HCT116 (cell line): ENCODE data around the gene MFSD8. TPM values are rescaled to one million over a fixed set of nuclear protein-coding genes. Genes with fewer than 3 reads are reported as not detected.
"Not testable (repeated sequence)": the region's sequence is repeated elsewhere in the genome, so short reads cannot be mapped to it uniquely, and the experiment has no call there.

Experiments
- ATAC-seq: fragments of 200-7000 bp; cut with Tn5 transposase; 2 replicates; pipeline ENCODE4 v1.9.1; 2020; ENCODE audit warnings: mild to moderate bottlenecking, moderate library complexity
- BruUV-seq: library from RNA; stranded (reverse); fragments of 400-500 nt; replicated peaks from 2 replicates; lab custom pipeline; 2021; lab: Mats Ljungman, UMichigan
- CTCF ChIA-PET: fragments of 300-600 bp; sonication (Branson Sonifier 250); formaldehyde crosslinking; loops from one replicate; lab custom pipeline; 2021; ENCODE audit warnings: antibody characterized with exemption; lab: Charles Lee
- POLR2A ChIA-PET: fragments of 300-600, 350-600 bp; sonication (Branson Sonifier 250); formaldehyde crosslinking; loops from one replicate; lab custom pipeline; 2021; ENCODE audit warnings: antibody characterized with exemption; lab: Charles Lee
- RAD21 ChIA-PET, 2 experiments: fragments of 300-600 bp; sonication (Branson Sonifier 250); formaldehyde crosslinking; loops; one replicate each; lab custom pipeline; 2023; ENCODE audit warnings: low total read pairs in 2 of 2; ENCODE audit not compliant: uncharacterized antibody in 2 of 2, unreplicated experiment in 2 of 2, low non-redundant PET in 1 of 2; lab: Charles Lee
- DNase-seq: peaks from one replicate; pipeline ENCODE4 v3.0.0-alpha.2; 2010; ENCODE audit warnings: low read depth, low spot score
- H2AFZ ChIP-seq: fragments of 200-600 bp; shearing (Covaris generic), sonication (generic); 2 replicates; pipeline ENCODE4 v1.6.1; 2017; ENCODE audit warnings: low read depth, mixed run types, mixed read lengths, antibody characterized with exemption, low read length; ENCODE audit not compliant: poor library complexity, severe bottlenecking
- H3K27ac ChIP-seq: 2 replicates; pipeline ENCODE4 v1.5.1; 2012; ENCODE audit warnings: low read depth, low read length
- H3K27me3 ChIP-seq: fragments of 200-600 bp; sonication (generic); 2 replicates; pipeline ENCODE4 v1.6.1; 2016; ENCODE audit warnings: mixed run types, low read length, mixed read lengths; ENCODE audit not compliant: insufficient read depth
- H3K36me3 ChIP-seq, 2 experiments: fragments of 200-500 bp in 1 of 2; fragments of 200-600 bp in 1 of 2; sonication (Bioruptor generic) in 1 of 2; sonication (generic) in 1 of 2; 2 replicates each; pipeline versions ENCODE4 v1.5.1 to v1.6.1; 2014 to 2016; ENCODE audit warnings: low read length in 2 of 2, inconsistent platforms in 1 of 2, mixed read lengths in 1 of 2, mixed run types in 1 of 2; ENCODE audit not compliant: insufficient read depth in 2 of 2, control insufficient read depth in 1 of 2
- H3K4me1 ChIP-seq, 2 experiments: fragments of 200-600 bp in 1 of 2; sonication (generic) in 1 of 2; 2 replicates each; pipeline versions ENCODE4 v1.5.1 to v1.6.1; 2012 to 2017; ENCODE audit warnings: low read length in 2 of 2, inconsistent platforms in 1 of 2, mild to moderate bottlenecking in 1 of 2, mixed read lengths in 1 of 2, mixed run types in 1 of 2, moderate library complexity in 1 of 2; ENCODE audit not compliant: insufficient read depth in 2 of 2, control insufficient read depth in 1 of 2
- H3K4me2 ChIP-seq: fragments of 200-600 bp; sonication (generic); 2 replicates; pipeline ENCODE4 v1.6.1; 2017; ENCODE audit warnings: mixed run types, low read length, mixed read lengths
- H3K4me3 ChIP-seq, 2 experiments: fragments of 200-600 bp in 1 of 2; sonication (generic) in 1 of 2; replicated peaks in 1 of 2; 2 replicates each; pipeline ENCODE4 v1.5.1; 2011 to 2016; ENCODE audit warnings: low read length in 2 of 2, control low read depth in 1 of 2, low read depth in 1 of 2, mild to moderate bottlenecking in 1 of 2, mixed read lengths in 1 of 2, mixed run types in 1 of 2
- H3K79me2 ChIP-seq: fragments of 200-600 bp; sonication (generic); 2 replicates; pipeline ENCODE4 v1.6.1; 2017; ENCODE audit warnings: mild to moderate bottlenecking, mixed run types, low read length, moderate library complexity, mixed read lengths; ENCODE audit not compliant: insufficient read depth
- H3K9ac ChIP-seq: fragments of 200-600 bp; sonication (generic); 2 replicates; pipeline ENCODE4 v1.6.1; 2016; ENCODE audit warnings: low read length, mixed read lengths
- H3K9me2 ChIP-seq: fragments of 200-600 bp; sonication (generic), shearing (Covaris generic); 2 replicates; pipeline ENCODE4 v1.6.1; 2017; ENCODE audit warnings: mixed run types, mild to moderate bottlenecking, moderate library complexity; ENCODE audit not compliant: insufficient read depth
- H3K9me3 ChIP-seq, 2 experiments: fragments of 200-500 bp in 1 of 2; fragments of 200-600 bp in 1 of 2; sonication (Bioruptor generic) in 1 of 2; sonication (generic) in 1 of 2; 2 replicates each; pipeline ENCODE4 v1.6.1; 2014 to 2017; ENCODE audit warnings: low read length in 2 of 2, mixed read lengths in 2 of 2, inconsistent platforms in 1 of 2, low read depth in 1 of 2, mild to moderate bottlenecking in 1 of 2, mixed run types in 1 of 2, moderate library complexity in 1 of 2; ENCODE audit not compliant: control insufficient read depth in 1 of 2, insufficient read depth in 1 of 2
- H4K20me1 ChIP-seq: fragments of 200-600 bp; sonication (generic), shearing (Covaris generic); 2 replicates; pipeline ENCODE4 v1.6.1; 2017; ENCODE audit warnings: mixed run types, mild to moderate bottlenecking, moderate library complexity; ENCODE audit not compliant: insufficient read depth
- CEBPB ChIP-seq: IDR thresholded peaks from 2 replicates; pipeline ENCODE4 v1.6.1; 2012; ENCODE audit warnings: low read depth
- CTCF ChIP-seq, 3 experiments: fragments of 200-600 bp in 1 of 3; sonication (generic) in 1 of 3; IDR thresholded peaks in 2 of 3; conservative IDR thresholded peaks in 1 of 3; 2 replicates each; pipeline ENCODE4 v1.5.1; 2012 to 2017; ENCODE audit warnings: low read depth in 2 of 3, low read length in 2 of 3, antibody characterized with exemption in 1 of 3, borderline replicate concordance in 1 of 3, control low read depth in 1 of 3, mild to moderate bottlenecking in 1 of 3, mixed read lengths in 1 of 3, mixed run types in 1 of 3, moderate library complexity in 1 of 3; ENCODE audit not compliant: insufficient read depth in 1 of 3
- ELF1 ChIP-seq: IDR thresholded peaks from 2 replicates; pipeline ENCODE4 v1.6.1; 2012; ENCODE audit warnings: low read depth, borderline replicate concordance
- EZH2 ChIP-seq: fragments of 200-600 bp; sonication (generic); IDR thresholded peaks from 2 replicates; pipeline ENCODE4 v1.6.1; 2017; ENCODE audit warnings: antibody characterized with exemption, mixed run types
- POLR2A ChIP-seq: IDR thresholded peaks from 2 replicates; pipeline ENCODE4 v1.7.0; 2011; ENCODE audit warnings: borderline replicate concordance; ENCODE audit not compliant: insufficient read depth, insufficient read length; ENCODE audit errors: extremely low read depth
- RAD21 ChIP-seq: IDR thresholded peaks from 2 replicates; pipeline ENCODE4 v1.6.1; 2012; ENCODE audit warnings: low read depth, mild to moderate bottlenecking
- SIN3A ChIP-seq: IDR thresholded peaks from 2 replicates; pipeline ENCODE4 v1.6.1; 2012; ENCODE audit warnings: low read depth
- ZBTB33 ChIP-seq: IDR thresholded peaks from 2 replicates; pipeline ENCODE4 v1.6.1; 2011; ENCODE audit warnings: mild to moderate bottlenecking, low read length, moderate library complexity; ENCODE audit not compliant: insufficient replicate concordance; ENCODE audit errors: extremely low read depth
- intact Hi-C: fragments of 100-400 bp; cut with micrococcal nuclease; formaldehyde crosslinking; loops from 2 replicates; pipeline ENCODE4 v1.10.0; 2022
- total RNA-seq: library from RNA; stranded (reverse); gene quantifications from one replicate; pipeline ENCODE4 v1.2.1, GENCODE V29; 2021; ENCODE audit not compliant: unreplicated experiment
- TF ChIP-seq, protein P1 (sequence below): IDR thresholded peaks from 2 replicates; pipeline ENCODE4 v1.6.1; 2012

MFSD8 gene
- total RNA-seq, 1 experiment from 2014 or later: 17.1 TPM

DNA sequence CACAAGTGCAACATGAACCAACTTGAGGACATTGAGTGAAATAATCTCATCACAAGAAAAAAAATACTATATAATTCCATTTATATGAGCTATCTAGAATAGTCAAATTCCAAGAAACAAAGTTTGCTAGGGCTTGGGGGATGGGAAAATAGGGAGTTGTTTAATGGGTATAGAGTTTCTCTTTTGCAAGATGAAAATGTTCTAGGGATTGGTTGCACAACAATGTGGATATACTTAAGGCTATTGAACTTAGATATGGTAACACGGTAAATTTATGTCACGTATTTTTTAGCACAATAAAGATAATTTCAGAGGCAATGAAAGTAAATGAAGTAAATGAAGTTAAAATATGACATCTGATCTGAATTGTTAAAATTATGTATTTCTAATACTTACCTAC, 7.9 kb downstream of the MFSD8 start:
- H3K27me3 ChIP-seq: no peaks in the 10 kb centered on the region
- H3K79me2 ChIP-seq: peaks cover 28% of the 10 kb centered on the region
- no peak overlapping the region for H3K9ac ChIP-seq
- no peak overlapping the region for H2AFZ ChIP-seq
- intact Hi-C loops: no loop called here
- TF ChIP-seq, protein P1, sequence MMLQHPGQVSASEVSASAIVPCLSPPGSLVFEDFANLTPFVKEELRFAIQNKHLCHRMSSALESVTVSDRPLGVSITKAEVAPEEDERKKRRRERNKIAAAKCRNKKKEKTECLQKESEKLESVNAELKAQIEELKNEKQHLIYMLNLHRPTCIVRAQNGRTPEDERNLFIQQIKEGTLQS: no peak
- TF ChIP-seq CEBPB (no peak), RAD21 (no peak), POLR2A (no peak)
- CTCF ChIA-PET: no interaction called here
- H3K4me1 ChIP-seq: no peaks in the 10 kb centered on the region
- RAD21 ChIA-PET: interaction anchor here in 1 of 2 experiments (0.6 kb wide), 1 partner anchor 8 kb away, joined by 3 read pairs; the partner anchor contains the start of gene ABHD18
- H3K9me2 ChIP-seq: no peaks in the 10 kb centered on the region
- no peak overlapping the region for H3K4me3 ChIP-seq
- no peaks in the 10 kb centered on the region for H4K20me1 ChIP-seq
- H3K36me3 ChIP-seq: peaks cover 0 to 5% of the 10 kb centered on the region in 2 experiments; a peak in 1 of 4 replicates
- no peaks in the 10 kb centered on the region for H3K9me3 ChIP-seq
- no peak overlapping the region for H3K4me2 ChIP-seq
- no peak overlapping the region for H3K27ac ChIP-seq
- DNase-seq: no peak
- POLR2A ChIA-PET: no interaction called here
- no peak for ATAC-seq
- no TSS peak for BruUV-seq

DNA sequence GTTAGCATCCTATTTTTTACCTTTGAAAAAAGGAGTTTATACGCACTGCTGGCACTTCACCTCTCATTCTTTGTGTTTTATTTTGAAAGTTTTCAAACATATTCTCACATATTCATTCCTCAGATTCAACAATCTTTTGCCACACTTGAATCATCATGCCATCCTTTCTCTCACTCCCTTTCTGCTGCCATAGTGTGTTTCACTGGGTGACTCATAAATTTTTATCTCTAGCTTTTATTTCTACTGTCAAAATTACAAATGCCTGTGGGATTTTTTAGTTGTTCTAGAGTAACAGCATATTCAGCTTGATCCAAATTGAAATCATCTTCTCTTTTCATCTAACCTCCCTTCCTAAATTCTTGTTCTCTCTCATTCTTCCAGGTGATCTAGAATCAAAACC, 28.0 kb downstream of the MFSD8 start:
- no peak overlapping the region for H3K27ac ChIP-seq
- no peak for DNase-seq
- RAD21 ChIA-PET: interaction anchor here in 1 of 2 experiments (0.6 kb wide), 1 partner anchor 1439 kb away, joined by 3 read pairs; no protein-coding TSS in a partner anchor
- BruUV-seq: no TSS peak
- no peak for ATAC-seq
- no peaks in the 10 kb centered on the region for H3K27me3 ChIP-seq
- no peak overlapping the region for H3K9ac ChIP-seq
- H3K4me1 ChIP-seq: no peaks in the 10 kb centered on the region
- CTCF ChIA-PET: no interaction called here
- intact Hi-C loops: no loop called here
- peaks cover 0 to 3% of the 10 kb centered on the region in 2 experiments; a peak in 1 of 4 replicates for H3K36me3 ChIP-seq
- POLR2A ChIA-PET: no interaction called here
- no peaks in the 10 kb centered on the region for H3K9me3 ChIP-seq
- no peak overlapping the region for H2AFZ ChIP-seq
- no peaks in the 10 kb centered on the region for H4K20me1 ChIP-seq
- H3K79me2 ChIP-seq: no peaks in the 10 kb centered on the region
- no peak overlapping the region for H3K4me3 ChIP-seq
- H3K9me2 ChIP-seq: no peaks in the 10 kb centered on the region
- no peak overlapping the region for H3K4me2 ChIP-seq
- TF ChIP-seq ZBTB33 (no peak), ELF1 (no peak), CTCF (IDR thresholded peaks at IDR 0.05 in 2 of 3, conservative IDR thresholded peaks at IDR 0.05 in 1 of 3; ENCODE audit: borderline replicate concordance in 1 of 3, insufficient read depth in 1 of 3, low read depth in 2 of 3, low read length in 2 of 3) (no peak), EZH2 (no peak), SIN3A (no peak)

GRCh38 chr4:127931836-127932235, 33.1 kb downstream of the MFSD8 start:
- H4K20me1 ChIP-seq, RAD21 ChIA-PET, POLR2A ChIA-PET, H3K27me3 ChIP-seq, H3K9me3 ChIP-seq, H3K9me2 ChIP-seq, H3K4me2 ChIP-seq, ATAC-seq, intact Hi-C loops, DNase-seq, BruUV-seq, H3K79me2 ChIP-seq, H3K27ac ChIP-seq, H3K36me3 ChIP-seq, H2AFZ ChIP-seq, H3K4me1 ChIP-seq, H3K9ac ChIP-seq, H3K4me3 ChIP-seq: not testable (repeated sequence)
- CTCF ChIA-PET: interaction anchor here (1.0 kb wide), 1 partner anchor 137 kb away, joined by 3 read pairs; no protein-coding TSS in a partner anchor
